B cell (primary cell): ENCODE measurements around the gene TASOR. TPM values are rescaled to one million over a fixed set of nuclear protein-coding genes. Genes with fewer than 3 reads are reported as not detected.
"Not testable (repeated sequence)": the region's sequence is repeated elsewhere in the genome, so short reads cannot be mapped to it uniquely, and the experiment has no call there.

ENCODE experiments used
- ATAC-seq: fragments of 200-7000 bp; cut with Tn5 transposase; one replicate; pipeline ENCODE4 v1.10.0; 2021; ENCODE audit warnings: low read depth, mild to moderate bottlenecking, moderate number of reproducible peaks, moderate library complexity
- CTCF ChIA-PET: fragments of 350-600 bp; sonication (Branson Sonifier 250); formaldehyde crosslinking; loops from one replicate; lab custom pipeline; 2021; ENCODE audit warnings: antibody characterized with exemption, inconsistent platforms; lab: Charles Lee
- POLR2A ChIA-PET: fragments of 350-600 bp; sonication (Branson Sonifier 250); formaldehyde crosslinking; loops from one replicate; lab custom pipeline; 2021; ENCODE audit warnings: antibody characterized with exemption; lab: Charles Lee
- DNase-seq: peaks from one replicate; pipeline ENCODE4 v3.0.0; 2013
- H2AFZ ChIP-seq: 2 replicates; pipeline ENCODE4 v1.6.1; 2012; ENCODE audit warnings: mild to moderate bottlenecking, low read depth, low read length; ENCODE audit not compliant: insufficient read depth, poor library complexity, severe bottlenecking
- H3K27ac ChIP-seq, 2 donors: 1 replicate in 1 of 2; 2 replicates in 1 of 2; pipeline ENCODE4 v1.5.1; 2012 to 2013; ENCODE audit warnings: low read length in 2 of 2, mild to moderate bottlenecking in 2 of 2, moderate library complexity in 1 of 2
- H3K27me3 ChIP-seq, 4 experiments: fragments of 200-600 bp in 1 of 4; sonication (generic) in 1 of 4; replicated peaks in 1 of 4; 1 replicate in 2 of 4; 2 replicates in 2 of 4; pipeline versions ENCODE4 v1.6.1 to v1.7.0; 2013 to 2016; ENCODE audit warnings: low read length in 3 of 4, mild to moderate bottlenecking in 2 of 4, mixed read lengths in 1 of 4, moderate library complexity in 1 of 4; ENCODE audit not compliant: insufficient read depth in 4 of 4, control insufficient read depth in 3 of 4; ENCODE audit errors: control extremely low read depth in 1 of 4
- H3K36me3 ChIP-seq, 2 experiments: replicated peaks in 1 of 2; 1 replicate in 1 of 2; 2 replicates in 1 of 2; pipeline versions ENCODE4 v1.6.1 to v1.7.1; 2013; ENCODE audit warnings: low read length in 1 of 2; ENCODE audit not compliant: insufficient read depth in 2 of 2, control insufficient read depth in 1 of 2; ENCODE audit errors: control extremely low read depth in 1 of 2, extremely low read depth in 1 of 2
- H3K4me1 ChIP-seq, 2 donors: fragments of 200-600 bp in 1 of 2; sonication (generic) in 1 of 2; 1 replicate in 1 of 2; 2 replicates in 1 of 2; pipeline versions ENCODE4 v1.5.1 to v1.6.1; 2013 to 2017; ENCODE audit warnings: low read length in 2 of 2; ENCODE audit not compliant: control insufficient read depth in 2 of 2, insufficient read depth in 2 of 2
- H3K4me2 ChIP-seq: replicated peaks from 2 replicates; pipeline ENCODE3; 2012; ENCODE audit warnings: mild to moderate bottlenecking, low read depth, low read length; ENCODE audit not compliant: poor library complexity, severe bottlenecking
- H3K4me3 ChIP-seq, 5 experiments: fragments of 200-600 bp in 1 of 5; sonication (generic) in 1 of 5; 1 replicate in 3 of 5; 2 replicates in 2 of 5; pipeline versions ENCODE4 v1.5.1 to v1.7.0; 2011 to 2016; ENCODE audit warnings: low read length in 4 of 5, mild to moderate bottlenecking in 4 of 5, low read depth in 2 of 5, control low read depth in 1 of 5, moderate library complexity in 1 of 5; ENCODE audit not compliant: insufficient read depth in 1 of 5; ENCODE audit errors: control extremely low read depth in 1 of 5, extremely low read depth in 1 of 5
- H3K79me2 ChIP-seq: fragments of 200-600 bp; sonication (generic); one replicate; pipeline ENCODE4 v1.6.0; 2016; ENCODE audit warnings: low read length; ENCODE audit not compliant: control insufficient read depth, insufficient read depth
- H3K9ac ChIP-seq: fragments of 200-600 bp; sonication (generic); 2 replicates; pipeline ENCODE4 v1.6.1; 2017; ENCODE audit warnings: mild to moderate bottlenecking, low read length, moderate library complexity
- H3K9me3 ChIP-seq, 3 donors: one replicate each; pipeline versions ENCODE4 v1.6.1 to v1.7.1; 2013; ENCODE audit warnings: low read length in 2 of 3; ENCODE audit not compliant: control insufficient read depth in 2 of 3, insufficient read depth in 1 of 3; ENCODE audit errors: control extremely low read depth in 1 of 3
- H4K20me1 ChIP-seq: 2 replicates; pipeline ENCODE4 v1.6.0; 2012; ENCODE audit warnings: mild to moderate bottlenecking, low read length; ENCODE audit not compliant: insufficient read depth, control insufficient read depth, poor library complexity, severe bottlenecking
- H3K27ac Mint-ChIP-seq: one replicate; pipeline ENCODE4 v1.8.0; 2021; ENCODE audit warnings: mixed read lengths
- H3K27me3 Mint-ChIP-seq: one replicate; pipeline ENCODE4 v1.8.0; 2021; ENCODE audit warnings: mixed read lengths
- H3K4me1 Mint-ChIP-seq: one replicate; pipeline ENCODE4 v1.8.0; 2021; ENCODE audit warnings: mixed read lengths
- H3K4me3 Mint-ChIP-seq: one replicate; pipeline ENCODE4 v1.8.0; 2021; ENCODE audit warnings: mixed read lengths
- H3K9me3 Mint-ChIP-seq: one replicate; pipeline ENCODE4 v1.8.0; 2022; ENCODE audit warnings: mixed read lengths; ENCODE audit not compliant: insufficient read depth
- CTCF ChIP-seq: fragments of 200-600 bp; IDR thresholded peaks from one replicate; pipeline ENCODE4 v1.8.0; 2022; ENCODE audit warnings: antibody characterized with exemption, mild to moderate bottlenecking
- EZH2 ChIP-seq: IDR thresholded peaks from 2 replicates; pipeline ENCODE4 v1.6.1; 2012; ENCODE audit warnings: borderline replicate concordance, low read depth, mild to moderate bottlenecking, moderate library complexity, low read length; ENCODE audit not compliant: insufficient read depth, poor library complexity, severe bottlenecking
- WGBS: methylation state at CpG from one replicate; pipeline ENCODE4 v1.1.5; 2013; ENCODE audit warnings: missing lambda C conversion rate; ENCODE audit not compliant: insufficient coverage; 5-methylcytosine and 5-hydroxymethylcytosine counted together
- intact Hi-C: fragments of 100-400 bp; cut with micrococcal nuclease; formaldehyde crosslinking; loops from one replicate; pipeline ENCODE4 v1.10.0; 2022
- polyA plus RNA-seq: library from polyadenylated mRNA; depleted of rRNA; stranded (reverse); fragments of >200 nt; gene quantifications from 2 replicates; pipeline ENCODE4 v1.2.3, GENCODE V29; 2012
- total RNA-seq, 2 donors: library from RNA; stranded (reverse); fragments of 120-200 nt in 1 of 2; gene quantifications; 1 replicate in 1 of 2; 2 replicates in 1 of 2; pipeline versions ENCODE4 v1.2.3 to v1.2.4, GENCODE V29; 2013 to 2022

The TASOR gene
- total and polyA plus RNA-seq, 2 donors (not counting 1 experiment from before 2014, with no cell fraction given): 30.9 to 105 TPM

- Mint-ChIP-seq H3K9me3 (no peaks in the 10 kb centered on the region), H3K27ac (peak overlapping the region; percentile 56), H3K27me3 (no peaks in the 10 kb centered on the region), H3K4me1 (peaks cover 17% of the 10 kb centered on the region), H3K4me3 (no peak overlapping the region)
- ChIA-PET POLR2A (no interaction called here), CTCF (interaction anchor here (1.1 to 2.7 kb wide), 5 partner anchors 11 to 76 kb away, joined by 3 to 30 read pairs (median 5); partner anchors contain the start of gene ARHGEF3)
- Histone ChIP-seq H2AFZ (no peak overlapping the region), H3K79me2 (no peaks in the 10 kb centered on the region), H3K36me3 (peaks cover 0 to 36% of the 10 kb centered on the region in 2 experiments), H3K27me3 (no peaks in the 10 kb centered on the region), H3K4me2 (no peak overlapping the region), H3K4me3 (no peak overlapping the region), H3K9me3 (no peaks in the 10 kb centered on the region), H3K4me1 (peaks cover 0 to 18% of the 10 kb centered on the region in 2 donors), H3K9ac (no peak overlapping the region), H4K20me1 (no peaks in the 10 kb centered on the region), H3K27ac (no peak overlapping the region)
- no peak for ATAC-seq
- no CpG with 5 or more reads among the region's 3 CpGs for WGBS
- intact Hi-C loops: no loop called here
- TF ChIP-seq CTCF: no peak
- TF ChIP-seq EZH2: no peak
- no peak for DNase-seq
These were observed 41.6 kb upstream of the TASOR start for GRCh38 chr3:56724676-56725075.

DNA sequence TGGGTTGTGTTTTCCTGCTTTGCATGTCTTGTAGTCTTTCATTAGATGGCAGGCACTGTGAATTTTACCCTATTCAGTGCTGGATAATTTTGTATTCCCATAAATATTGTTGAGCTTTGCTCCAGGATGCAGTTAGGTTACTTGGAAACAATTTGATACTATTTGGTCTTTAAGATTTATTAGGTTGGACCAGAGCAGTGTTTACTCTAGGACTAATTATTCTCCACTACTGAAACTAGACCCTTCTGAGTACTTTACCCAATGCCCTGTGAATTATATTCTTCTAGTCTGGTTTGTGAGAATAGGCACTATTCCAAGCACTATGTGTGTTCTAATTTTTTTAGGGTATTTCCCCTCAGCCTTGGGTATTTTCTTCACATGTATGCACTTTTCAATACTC is 37.8 kb upstream of the TASOR start:
- Mint-ChIP-seq H3K9me3 (no peaks in the 10 kb centered on the region), H3K4me3 (no peak overlapping the region), H3K4me1 (peaks cover 21% of the 10 kb centered on the region), H3K27me3 (no peaks in the 10 kb centered on the region), H3K27ac (no peak overlapping the region)
- POLR2A ChIA-PET: interaction anchor here (0.6 kb wide), 1 partner anchor 38 kb away, joined by 5 read pairs; no protein-coding TSS in a partner anchor
- TF ChIP-seq CTCF (no peak), EZH2 (no peak)
- Histone ChIP-seq H3K9ac (no peak overlapping the region), H3K4me2 (no peak overlapping the region), H3K36me3 (no peaks in the 10 kb centered on the region), H3K27ac (no peak overlapping the region), H3K27me3 (no peaks in the 10 kb centered on the region), H3K9me3 (peaks cover 0 to 5% (median 0%) of the 10 kb centered on the region in 3 donors), H2AFZ (no peak overlapping the region), H4K20me1 (no peaks in the 10 kb centered on the region), H3K4me3 (no peak overlapping the region), H3K79me2 (no peaks in the 10 kb centered on the region), H3K4me1 (peaks cover 0 to 12% of the 10 kb centered on the region in 2 donors)
- ATAC-seq (no peak), DNase-seq (no peak)
- CTCF ChIA-PET: interaction anchor here (0.6 to 2.4 kb wide), 4 partner anchors 14 to 268 kb away, joined by 3 to 9 read pairs (median 6); partner anchors contain the start of gene ARHGEF3
- intact Hi-C loops: no loop called here

GRCh38 chr3:56718809-56719208 is 35.7 kb upstream of the TASOR start:
- H3K9ac ChIP-seq, H2AFZ ChIP-seq, H3K36me3 ChIP-seq, H3K27ac Mint-ChIP-seq, H3K4me3 Mint-ChIP-seq, intact Hi-C loops, H3K9me3 ChIP-seq, H3K27ac ChIP-seq, H3K27me3 ChIP-seq, CTCF ChIA-PET, H3K4me1 ChIP-seq, H3K4me1 Mint-ChIP-seq, H3K9me3 Mint-ChIP-seq, POLR2A ChIA-PET, H3K4me3 ChIP-seq, H3K27me3 Mint-ChIP-seq, DNase-seq, H3K4me2 ChIP-seq, ATAC-seq, H3K79me2 ChIP-seq, H4K20me1 ChIP-seq: not testable (repeated sequence)
- WGBS: 96% methylated on average over 21 of the region's 21 CpGs
